PC-3 (cell line): ENCODE data around the gene KAZN. TPM values are rescaled to one million over a fixed set of nuclear protein-coding genes. Genes with fewer than 3 reads are reported as not detected.
A peak's percentile ranks its signal among the peaks of the same experiment; 100 is the strongest.
"Not testable (repeated sequence)": the region's sequence is repeated elsewhere in the genome, so short reads cannot be mapped to it uniquely, and the experiment has no call there.

Experiments used
- ATAC-seq: fragments of 200-7000 bp; cut with Tn5 transposase; 2 replicates; pipeline ENCODE4 v1.9.1; 2020; ENCODE audit warnings: mild to moderate bottlenecking, moderate library complexity
- BruUV-seq: library from RNA; stranded (reverse); fragments of 400-500 nt; replicated peaks from 2 replicates; lab custom pipeline; 2021; lab: Mats Ljungman, UMichigan
- CTCF ChIA-PET: fragments of 300-600 bp; sonication (Branson Sonifier 250); formaldehyde crosslinking; loops from one replicate; lab custom pipeline; 2022; ENCODE audit warnings: antibody characterized with exemption; lab: Charles Lee
- POLR2A ChIA-PET: fragments of 300-600 bp; sonication (Branson Sonifier 250); formaldehyde crosslinking; loops from one replicate; lab custom pipeline; 2022; ENCODE audit warnings: antibody characterized with exemption; ENCODE audit not compliant: unreplicated experiment; lab: Charles Lee
- DNase-seq: peaks from one replicate; pipeline ENCODE4 v3.0.0-alpha.2; 2015
- H2AFZ ChIP-seq: fragments of 300-600 bp; sonication (generic); 2 replicates; pipeline ENCODE4 v1.6.0; 2016; ENCODE audit warnings: antibody characterized with exemption, low read length
- H3F3A ChIP-seq: fragments of 300-600 bp; sonication (generic); one replicate; pipeline ENCODE4 v1.6.0; 2017; ENCODE audit warnings: antibody characterized with exemption, low read length, control low read depth, mild to moderate bottlenecking; ENCODE audit not compliant: unreplicated experiment
- H3K27ac ChIP-seq: fragments of 300-600 bp; sonication (generic); 2 replicates; pipeline ENCODE4 v1.5.1; 2016; ENCODE audit warnings: mild to moderate bottlenecking, low read length
- H3K27me3 ChIP-seq: fragments of 300-600 bp; sonication (generic); 2 replicates; pipeline ENCODE4 v1.6.1; 2016; ENCODE audit warnings: low read length, mixed read lengths
- H3K36me3 ChIP-seq: fragments of 300-600 bp; sonication (generic); 2 replicates; pipeline ENCODE4 v1.6.1; 2016; ENCODE audit warnings: low read depth, mixed run types, low read length, mixed read lengths
- H3K4me1 ChIP-seq: fragments of 300-600 bp; sonication (generic); 2 replicates; pipeline ENCODE4 v1.5.1; 2016; ENCODE audit warnings: low read length; ENCODE audit not compliant: insufficient read depth
- H3K4me2 ChIP-seq: fragments of 300-600 bp; sonication (generic); 2 replicates; pipeline ENCODE4 v1.6.0; 2016; ENCODE audit warnings: low read length
- H3K4me3 ChIP-seq: fragments of 300-600 bp; sonication (generic); 2 replicates; pipeline ENCODE4 v1.5.1; 2016; ENCODE audit warnings: mild to moderate bottlenecking, low read length, mixed read lengths
- H3K79me2 ChIP-seq: fragments of 300-600 bp; sonication (generic); 2 replicates; pipeline ENCODE4 v1.6.1; 2017; ENCODE audit warnings: low read length, mixed read lengths
- H3K9ac ChIP-seq: fragments of 300-600 bp; sonication (generic); 2 replicates; pipeline ENCODE4 v1.6.0; 2016; ENCODE audit warnings: mild to moderate bottlenecking, low read length
- H3K9me2 ChIP-seq: fragments of 300-600 bp; sonication (generic); replicated peaks from 2 replicates; pipeline ENCODE4 v1.6.1; 2016; ENCODE audit warnings: mixed run types, low read length, mixed read lengths
- H3K9me3 ChIP-seq: fragments of 300-600 bp; sonication (generic); 2 replicates; pipeline ENCODE4 v1.6.1; 2016; ENCODE audit warnings: low read length, mixed read lengths
- H4K20me1 ChIP-seq: fragments of 300-600 bp; sonication (generic); 2 replicates; pipeline ENCODE4 v1.6.1; 2016; ENCODE audit warnings: low read length, mixed read lengths
- CTCF ChIP-seq: fragments of 300-600 bp; sonication (generic); conservative IDR thresholded peaks from 2 replicates; pipeline ENCODE4 v1.5.1; 2017; ENCODE audit warnings: antibody characterized with exemption, low read depth, mild to moderate bottlenecking, low read length
- EZH2 ChIP-seq: fragments of 300-600 bp; sonication (generic); IDR thresholded peaks from one replicate; pipeline ENCODE4 v1.6.1; 2017; ENCODE audit warnings: antibody characterized with exemption, mild to moderate bottlenecking, low read length; ENCODE audit not compliant: unreplicated experiment
- EZH2phosphoT487 ChIP-seq: fragments of 300-600 bp; sonication (generic); IDR thresholded peaks from 2 replicates; pipeline ENCODE4 v1.6.1; 2018; ENCODE audit warnings: mild to moderate bottlenecking, antibody characterized with exemption, low read length, borderline replicate concordance
- intact Hi-C: fragments of 100-400 bp; cut with micrococcal nuclease; formaldehyde crosslinking; loops from 2 replicates; pipeline ENCODE4 v1.9.0; 2023
- total RNA-seq: library from RNA; depleted of rRNA; stranded (reverse); fragments of >200 nt; gene quantifications from 2 replicates; pipeline ENCODE4 v1.2.3, GENCODE V29; 2014

The KAZN gene
- total RNA-seq, 1 experiment from 2014 or later, result 2.0 TPM

- Histone ChIP-seq H3K4me2 (no peak overlapping the region), H3K27ac (no peak overlapping the region), H3K9me3 (no peaks in the 10 kb centered on the region), H3K27me3 (no peaks in the 10 kb centered on the region), H3K79me2 (no peaks in the 10 kb centered on the region), H3K9me2 (no peaks in the 10 kb centered on the region), H4K20me1 (no peaks in the 10 kb centered on the region), H3F3A (no peaks in the 10 kb centered on the region), H3K36me3 (no peaks in the 10 kb centered on the region), H3K4me1 (peaks cover 15% of the 10 kb centered on the region), H2AFZ (no peak overlapping the region), H3K4me3 (no peak overlapping the region), H3K9ac (no peak overlapping the region)
- no TSS peak for BruUV-seq
- POLR2A ChIA-PET, result no interaction called here
- intact Hi-C loops, result no loop called here
- no peak for DNase-seq
- CTCF ChIA-PET, result no interaction called here
- ATAC-seq, result no peak
- TF ChIP-seq EZH2phosphoT487, result no peak
- no peak for TF ChIP-seq CTCF
- no peak for TF ChIP-seq EZH2
Measured at GRCh38 chr1:14576155-14576554, 22.3 kb upstream of the KAZN start.

GRCh38 chr1:14577261-14577660 is 21.2 kb upstream of the KAZN start:
- ATAC-seq, result no peak
- Histone ChIP-seq H3K9me2 (no peaks in the 10 kb centered on the region), H3F3A (no peaks in the 10 kb centered on the region), H2AFZ (no peak overlapping the region), H3K27ac (no peak overlapping the region), H3K9ac (no peak overlapping the region), H3K79me2 (no peaks in the 10 kb centered on the region), H3K27me3 (no peaks in the 10 kb centered on the region), H3K4me2 (no peak overlapping the region), H4K20me1 (no peaks in the 10 kb centered on the region), H3K4me1 (peaks cover 15% of the 10 kb centered on the region), H3K9me3 (no peaks in the 10 kb centered on the region), H3K4me3 (no peak overlapping the region), H3K36me3 (no peaks in the 10 kb centered on the region)
- ChIA-PET CTCF (no interaction called here), POLR2A (no interaction called here)
- DNase-seq, result no peak
- intact Hi-C loops, result no loop called here
- no peak for TF ChIP-seq CTCF
- no peak for TF ChIP-seq EZH2phosphoT487
- TF ChIP-seq EZH2, result no peak
- BruUV-seq, result no TSS peak

- ATAC-seq, result peak; percentile 98
- no TSS peak for BruUV-seq
- no peaks in the 10 kb centered on the region for H3K27me3 ChIP-seq
- ChIA-PET POLR2A (no interaction called here), CTCF (no interaction called here)
- no peaks in the 10 kb centered on the region for H3K79me2 ChIP-seq
- H3K4me2 ChIP-seq, result peak overlapping the region; percentile 40
- intact Hi-C loops, result no loop called here
- DNase-seq, result peak; percentile 75
- H3K9ac ChIP-seq, result no peak overlapping the region
- H3F3A ChIP-seq, result no peaks in the 10 kb centered on the region
- no peaks in the 10 kb centered on the region for H3K36me3 ChIP-seq
- H4K20me1 ChIP-seq, result no peaks in the 10 kb centered on the region
- H3K9me2 ChIP-seq, result no peaks in the 10 kb centered on the region
- no peak overlapping the region for H2AFZ ChIP-seq
- no peak overlapping the region for H3K4me3 ChIP-seq
- peaks cover 15% of the 10 kb centered on the region for H3K4me1 ChIP-seq
- no peaks in the 10 kb centered on the region for H3K9me3 ChIP-seq
- H3K27ac ChIP-seq, result no peak overlapping the region
- TF ChIP-seq EZH2, result no peak
Measured at GRCh38 chr1:14578156-14578555, 20.3 kb upstream of the KAZN start.

- H3K27ac ChIP-seq, ATAC-seq, H2AFZ ChIP-seq, H3K4me3 ChIP-seq, H3K9me3 ChIP-seq, H3F3A ChIP-seq, H3K9me2 ChIP-seq, CTCF ChIA-PET, H3K9ac ChIP-seq, intact Hi-C loops, BruUV-seq, H3K27me3 ChIP-seq, H3K36me3 ChIP-seq, H4K20me1 ChIP-seq, DNase-seq, H3K79me2 ChIP-seq, POLR2A ChIA-PET, H3K4me2 ChIP-seq: not testable (repeated sequence)
- peaks cover 15% of the 10 kb centered on the region for H3K4me1 ChIP-seq
Measured at GRCh38 chr1:14580295-14580694, 18.2 kb upstream of the KAZN start.
